Embryonic facial prominence (tissue), 1 donor: ENCODE data around the gene ISG15.
"Not testable (repeated sequence)": the region's sequence is repeated elsewhere in the genome, so short reads cannot be mapped to it uniquely, and the experiment has no call there.

Experiments
- DNase-seq: peaks from one replicate; pipeline ENCODE4 v3.0.0-alpha.2; 2016; ENCODE audit errors: extremely low spot score

ISG15 gene

DNA sequence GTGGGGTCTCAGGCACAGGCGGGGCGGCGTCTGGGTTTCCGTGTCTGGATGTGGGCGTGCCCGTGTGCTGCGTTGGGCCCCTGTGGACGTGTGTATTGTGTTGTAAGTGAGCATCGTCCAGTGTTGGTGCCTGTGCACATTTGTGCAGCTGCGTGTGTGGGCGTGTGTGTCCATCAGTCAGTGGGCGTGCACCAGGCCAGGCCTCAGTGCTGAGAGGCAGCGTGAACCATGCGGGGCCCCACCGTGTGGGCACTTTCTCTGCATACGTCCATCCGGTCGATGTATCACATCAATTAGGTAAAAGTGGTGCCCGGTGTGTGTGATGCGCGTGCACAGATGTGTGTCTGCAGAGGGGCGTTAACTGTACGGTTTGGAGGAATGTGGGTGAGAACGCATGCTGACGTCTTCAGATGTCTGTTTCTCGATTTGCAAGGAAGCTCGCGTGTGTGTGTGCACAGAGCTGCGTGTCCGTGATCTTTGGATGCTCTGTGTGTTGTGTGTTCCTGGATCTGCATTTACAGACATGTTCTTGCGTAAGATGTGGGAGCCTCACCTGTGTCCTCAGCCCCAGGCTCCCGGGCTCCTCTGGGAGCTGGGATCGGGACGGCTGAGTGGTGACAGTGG is 31.3 kb downstream of the ISG15 start:
- DNase-seq = no peak

- DNase-seq = no peak
These were observed 31.8 kb downstream of the ISG15 start for GRCh38 chr1:1045129-1045528.

GRCh38 chr1:1046243-1046642 is 32.9 kb downstream of the ISG15 start:
- DNase-seq = no peak

DNA sequence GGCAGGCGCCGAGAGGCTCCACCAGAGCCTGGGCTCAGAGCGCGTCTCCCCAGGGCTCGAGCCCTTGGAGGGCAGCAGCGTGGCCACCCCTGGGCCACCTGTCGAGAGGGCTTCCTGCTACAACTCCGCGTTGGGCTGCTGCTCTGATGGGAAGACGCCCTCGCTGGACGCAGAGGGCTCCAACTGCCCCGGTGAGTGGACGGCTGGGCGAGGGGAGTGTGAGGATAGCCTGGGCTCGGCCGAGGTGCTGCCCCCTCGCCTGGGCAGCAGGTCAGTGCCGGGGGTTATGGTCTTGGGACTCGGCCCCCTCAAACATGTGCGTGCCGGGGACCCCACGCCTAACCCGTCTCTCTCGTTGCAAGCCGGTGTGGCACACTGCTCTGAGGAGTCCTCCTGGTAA is 33.5 kb downstream of the ISG15 start:
- no peak for DNase-seq

DNA sequence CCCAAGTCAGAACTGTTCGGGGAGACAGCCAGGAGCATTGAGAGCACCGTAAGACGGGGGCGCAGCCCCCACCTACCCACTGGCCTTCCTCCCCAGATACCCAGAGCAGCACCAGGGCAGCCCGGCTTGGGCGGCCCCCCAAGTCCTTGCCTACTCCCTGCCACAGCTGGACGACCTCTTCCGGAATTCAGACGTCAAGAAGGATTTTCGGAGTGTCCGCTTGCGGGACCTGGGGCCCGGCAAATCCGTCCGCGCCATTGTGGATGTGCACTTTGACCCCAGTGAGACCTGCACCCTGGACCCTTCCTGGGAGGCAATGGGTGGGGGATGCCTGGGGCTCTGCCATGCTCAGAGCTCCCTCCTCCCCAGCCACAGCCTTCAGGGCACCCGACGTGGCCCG is 34.1 kb downstream of the ISG15 start:
- DNase-seq = no peak

DNA sequence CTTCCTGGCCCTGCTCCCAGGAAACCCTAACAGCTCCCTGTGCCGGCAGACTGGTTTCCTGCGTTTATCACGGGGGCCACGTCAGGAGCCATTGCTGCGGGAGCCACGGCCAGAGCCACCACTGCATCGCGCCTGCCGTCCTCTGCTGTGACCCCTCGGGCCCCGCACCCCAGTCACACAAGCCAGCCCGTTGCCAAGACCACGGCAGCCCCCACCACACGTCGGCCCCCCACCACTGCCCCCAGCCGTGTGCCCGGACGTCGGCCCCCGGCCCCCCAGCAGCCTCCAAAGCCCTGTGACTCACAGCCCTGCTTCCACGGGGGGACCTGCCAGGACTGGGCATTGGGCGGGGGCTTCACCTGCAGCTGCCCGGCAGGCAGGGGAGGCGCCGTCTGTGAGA is 34.7 kb downstream of the ISG15 start:
- DNase-seq = no peak

- no peak for DNase-seq
These were observed 35.5 kb downstream of the ISG15 start for GRCh38 chr1:1048765-1049164.

DNA sequence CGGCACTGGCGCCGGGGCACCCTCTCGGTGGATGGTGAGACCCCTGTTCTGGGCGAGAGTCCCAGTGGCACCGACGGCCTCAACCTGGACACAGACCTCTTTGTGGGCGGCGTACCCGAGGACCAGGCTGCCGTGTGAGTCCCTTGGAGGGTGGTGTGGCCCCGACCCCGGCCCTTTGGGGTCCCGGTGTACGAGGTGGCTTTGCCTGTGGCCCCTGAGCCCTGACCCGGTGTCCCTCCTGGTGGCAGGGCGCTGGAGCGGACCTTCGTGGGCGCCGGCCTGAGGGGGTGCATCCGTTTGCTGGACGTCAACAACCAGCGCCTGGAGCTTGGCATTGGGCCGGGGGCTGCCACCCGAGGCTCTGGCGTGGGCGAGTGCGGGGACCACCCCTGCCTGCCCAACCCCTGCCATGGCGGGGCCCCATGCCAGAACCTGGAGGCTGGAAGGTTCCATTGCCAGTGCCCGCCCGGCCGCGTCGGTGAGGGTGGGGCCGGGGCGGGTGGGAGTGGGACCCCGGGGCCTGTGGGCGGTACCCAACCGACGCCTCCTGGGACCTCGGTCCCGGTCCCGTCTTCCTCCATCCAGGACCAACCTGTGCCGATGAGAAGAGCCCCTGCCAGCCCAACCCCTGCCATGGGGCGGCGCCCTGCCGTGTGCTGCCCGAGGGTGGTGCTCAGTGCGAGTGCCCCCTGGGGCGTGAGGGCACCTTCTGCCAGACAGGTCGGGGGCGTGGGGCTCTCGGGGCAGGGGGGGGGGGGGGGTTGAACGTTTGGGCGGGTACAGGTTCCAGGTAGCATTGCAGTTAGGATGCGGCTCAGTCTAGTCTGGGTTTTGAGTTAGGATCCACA is 36.2 kb downstream of the ISG15 start:
- no peak for DNase-seq

GRCh38 chr1:1050577-1051052 is 37.3 kb downstream of the ISG15 start:
- DNase-seq = no peak

DNA sequence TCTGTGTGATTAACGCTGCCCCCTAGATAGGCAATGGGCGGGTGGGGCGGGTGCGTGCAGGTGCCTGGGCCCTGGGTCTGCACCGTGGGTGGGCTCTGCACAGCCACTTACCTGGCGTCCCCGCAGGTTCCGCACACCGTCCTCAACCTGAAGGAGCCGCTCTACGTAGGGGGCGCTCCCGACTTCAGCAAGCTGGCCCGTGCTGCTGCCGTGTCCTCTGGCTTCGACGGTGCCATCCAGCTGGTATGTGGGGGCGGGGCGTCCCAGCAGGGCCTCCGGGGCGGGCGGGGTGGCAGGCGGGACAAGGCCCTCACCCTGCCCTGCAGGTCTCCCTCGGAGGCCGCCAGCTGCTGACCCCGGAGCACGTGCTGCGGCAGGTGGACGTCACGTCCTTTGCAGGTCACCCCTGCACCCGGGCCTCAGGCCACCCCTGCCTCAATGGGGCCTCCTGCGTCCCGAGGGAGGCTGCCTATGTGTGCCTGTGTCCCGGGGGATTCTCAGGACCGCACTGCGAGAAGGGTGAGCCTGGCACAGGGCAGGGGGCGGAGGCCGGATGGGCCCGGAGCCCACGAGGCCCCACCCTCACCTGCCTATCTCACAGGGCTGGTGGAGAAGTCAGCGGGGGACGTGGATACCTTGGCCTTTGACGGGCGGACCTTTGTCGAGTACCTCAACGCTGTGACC is 38.0 kb downstream of the ISG15 start:
- DNase-seq = no peak

DNA sequence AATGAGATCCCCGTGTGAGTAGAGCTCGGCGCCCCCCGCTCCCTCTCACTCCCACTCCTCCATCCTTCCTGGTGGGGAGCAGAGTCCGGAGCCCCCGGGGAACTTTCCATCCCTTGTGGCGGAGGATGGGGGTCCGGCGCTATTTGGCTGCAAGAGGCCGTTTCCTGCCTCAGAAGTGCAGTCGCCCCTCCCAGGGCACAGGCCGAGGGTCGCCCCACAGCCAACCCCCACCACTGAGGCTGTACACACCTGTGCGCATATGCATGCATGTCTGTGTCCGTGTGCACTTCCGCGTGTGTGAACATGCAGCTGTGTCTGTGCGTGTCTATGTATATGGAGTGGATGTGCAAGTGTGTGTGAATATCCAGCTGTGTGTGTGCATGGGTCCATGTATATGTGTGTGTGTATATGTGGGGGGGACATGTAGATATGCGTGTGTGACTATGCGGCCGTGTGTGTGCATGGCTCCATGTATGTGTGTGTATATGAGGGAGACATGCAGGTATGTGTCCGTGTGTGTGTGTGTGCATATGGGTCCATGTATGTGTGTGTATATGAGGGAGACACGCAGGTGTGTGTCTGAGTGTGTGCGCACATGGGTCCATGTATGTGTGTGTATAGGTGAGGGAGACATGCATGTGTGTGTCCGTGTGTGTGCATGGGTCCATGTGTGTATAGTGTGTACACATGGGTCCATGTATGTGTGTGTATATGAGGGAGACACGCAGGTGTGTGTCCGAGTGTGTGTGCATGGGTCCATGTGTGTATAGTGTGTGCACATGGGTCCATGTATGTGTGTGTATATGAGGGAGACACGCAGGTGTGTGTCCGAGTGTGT is 38.9 kb downstream of the ISG15 start:
- no peak for DNase-seq

DNA sequence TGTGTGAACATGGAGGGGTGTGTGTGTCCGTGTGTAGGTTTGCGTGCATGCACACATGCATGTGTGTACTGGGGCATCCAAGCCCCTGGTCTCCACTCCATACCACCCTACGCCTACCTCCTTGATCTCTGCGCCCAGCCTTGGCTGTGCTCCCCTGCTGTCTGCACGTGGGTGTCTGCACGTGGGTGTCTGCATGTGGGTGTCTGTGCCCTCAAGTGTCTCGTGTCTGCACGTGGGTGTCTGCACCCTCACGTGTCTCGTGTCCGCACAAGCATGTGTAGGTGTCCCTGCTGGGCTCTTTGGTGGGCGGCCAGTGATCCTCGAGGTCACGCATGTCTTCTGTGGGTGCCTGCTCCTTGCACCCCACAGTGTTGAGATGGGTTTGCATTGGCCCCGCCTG is 39.7 kb downstream of the ISG15 start:
- no peak for DNase-seq

GRCh38 chr1:1053682-1054081 is 40.4 kb downstream of the ISG15 start:
- no peak for DNase-seq

DNA sequence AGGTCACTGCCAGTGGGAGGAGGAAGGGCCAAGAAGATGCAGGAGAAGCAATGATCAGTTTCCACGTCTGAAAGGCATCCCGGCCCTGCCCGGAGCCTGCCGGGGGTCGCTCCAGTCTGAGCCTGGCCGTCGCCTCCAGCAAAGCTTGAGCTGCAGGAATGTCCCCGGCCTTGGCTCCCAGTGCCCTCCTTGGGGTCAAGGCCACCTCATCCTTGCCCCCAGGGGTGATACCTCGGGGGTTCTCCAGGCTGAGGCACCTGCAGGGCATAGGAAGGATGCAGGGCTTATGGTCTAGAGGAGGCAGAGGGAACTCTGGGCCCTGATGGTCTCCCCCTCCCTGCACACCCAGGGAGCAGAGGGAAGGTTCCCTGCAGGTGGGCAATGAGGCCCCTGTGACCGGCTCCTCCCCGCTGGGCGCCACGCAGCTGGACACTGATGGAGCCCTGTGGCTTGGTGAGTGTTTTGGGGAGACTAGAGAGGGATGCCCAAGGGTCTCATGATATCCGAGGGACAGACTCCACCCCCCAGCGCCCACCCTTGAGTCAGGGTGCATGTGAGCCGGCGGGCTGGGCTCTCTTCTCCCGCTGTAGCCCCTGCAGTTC is 40.9 kb downstream of the ISG15 start:
- no peak for DNase-seq

- DNase-seq = no peak
These were observed 41.7 kb downstream of the ISG15 start for GRCh38 chr1:1054971-1055370.

GRCh38 chr1:1055841-1056736 is 42.8 kb downstream of the ISG15 start:
- DNase-seq = no peak

DNA sequence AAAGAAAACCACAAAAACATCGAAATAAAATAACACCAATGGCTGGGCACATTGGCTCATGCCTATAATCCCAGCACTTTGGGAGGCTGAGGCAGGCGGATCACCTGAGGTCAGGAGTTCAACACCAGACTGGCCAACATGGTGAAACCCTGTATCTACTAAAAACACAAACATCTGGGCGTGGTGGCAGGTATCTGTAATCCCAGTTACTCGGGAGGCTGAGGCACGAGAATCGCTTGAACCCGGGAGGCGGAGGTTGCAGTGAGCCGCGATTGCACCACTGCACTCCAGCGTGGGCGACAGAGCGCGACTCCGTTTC is 44.4 kb downstream of the ISG15 start:
- not testable (repeated sequence) for DNase-seq

DNA sequence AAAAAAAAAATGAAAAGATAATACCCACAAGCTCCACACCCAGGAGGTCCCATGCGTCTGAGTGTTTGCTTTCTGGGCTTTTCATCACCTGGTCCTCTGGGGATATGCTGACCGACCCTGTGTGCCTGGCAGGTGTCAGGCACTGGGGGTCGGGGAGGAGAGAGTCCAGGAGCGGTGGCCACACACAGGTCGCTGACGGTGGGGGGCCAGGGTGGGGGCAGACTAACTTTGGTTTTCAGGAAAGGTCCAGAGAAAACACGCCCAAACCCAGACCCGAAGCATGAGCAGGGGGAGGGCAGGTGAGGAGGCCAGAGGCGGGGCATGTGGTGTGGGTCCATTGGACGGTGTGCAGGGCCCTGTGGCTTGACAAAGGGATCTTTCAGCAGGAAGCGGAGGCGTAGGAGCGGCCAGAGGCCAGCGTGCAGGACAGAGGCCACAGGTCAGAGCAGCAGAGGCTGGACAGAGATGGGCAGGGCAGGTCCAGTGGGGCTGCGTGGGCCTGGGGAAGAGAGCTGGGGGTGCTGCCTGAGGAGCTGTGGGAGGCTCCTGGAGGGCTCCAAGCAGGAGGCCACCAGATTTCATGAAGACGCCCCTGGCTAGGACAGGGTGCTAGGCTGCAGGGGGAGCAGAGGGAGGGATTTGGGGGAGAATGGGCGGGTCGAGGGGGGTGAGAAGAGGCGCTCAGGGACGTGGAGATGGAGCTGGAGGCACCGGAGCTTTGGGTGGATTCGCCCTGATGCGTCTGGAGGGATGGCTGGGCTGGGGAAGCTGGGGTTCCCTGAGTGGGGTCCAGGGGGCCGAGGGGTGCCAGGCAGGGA is 45.0 kb downstream of the ISG15 start:
- DNase-seq = no peak

DNA sequence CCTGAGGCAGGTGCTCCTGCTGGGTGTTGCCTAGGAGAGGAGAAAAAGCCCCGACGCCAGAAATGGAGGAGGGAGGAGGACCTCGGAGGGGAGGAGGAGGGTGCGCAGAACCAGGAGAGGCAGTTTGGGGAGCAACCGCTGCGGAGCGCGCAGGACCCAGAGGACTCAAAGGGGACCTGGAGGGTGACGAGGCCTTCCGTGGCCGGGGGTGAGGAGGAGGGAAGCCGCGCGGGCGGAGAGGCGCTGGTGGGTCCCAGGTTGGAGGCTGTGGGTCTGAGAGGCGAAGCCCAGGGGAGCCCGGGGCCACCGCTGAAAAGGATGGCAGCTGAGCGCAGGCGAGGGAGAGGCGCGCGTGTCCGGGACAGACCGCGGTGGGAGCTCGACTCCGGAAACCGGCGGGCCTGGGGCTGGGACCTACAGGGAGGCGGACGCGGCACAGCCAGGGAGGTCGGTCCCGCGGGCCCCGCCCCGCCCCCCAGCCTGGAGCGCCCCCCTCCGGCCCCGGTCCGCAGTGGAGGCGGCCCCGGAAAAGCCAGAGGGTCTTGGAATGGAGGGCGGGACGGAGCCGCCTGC is 45.7 kb downstream of the ISG15 start:
- no peak for DNase-seq
